Measurements from ENCODE around the gene EPB41L1.

Gene EPB41L1

DNA sequence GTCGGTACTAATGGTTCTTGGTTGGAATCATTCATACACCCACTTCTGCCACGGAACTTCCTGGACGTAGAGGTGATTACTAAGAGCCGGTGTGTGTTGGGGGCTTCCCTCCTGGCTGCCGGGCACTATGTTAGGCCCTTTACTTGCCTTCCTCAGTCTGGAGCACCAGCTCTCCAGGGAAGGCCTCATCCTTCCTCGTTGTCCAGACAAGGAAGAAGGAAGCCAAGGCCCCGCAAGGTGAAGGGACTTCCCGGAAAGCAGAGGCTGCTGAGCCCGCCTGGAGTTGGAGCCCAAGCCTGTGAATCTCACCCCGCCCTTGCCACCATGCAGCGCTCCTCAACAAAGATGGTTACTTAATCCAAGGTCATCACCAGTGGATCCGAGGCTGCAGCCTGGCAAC, 107.9 kb downstream of the EPB41L1 start:
- H3K4me3 Mint-ChIP-seq: no peak overlapping the region
- H3K27ac Mint-ChIP-seq: no peak overlapping the region
- no peaks in the 10 kb centered on the region for H3K4me1 Mint-ChIP-seq
- no peaks in the 10 kb centered on the region for H3K36me3 Mint-ChIP-seq
- no peaks in the 10 kb centered on the region for H3K27me3 Mint-ChIP-seq
- H3K9me3 Mint-ChIP-seq: no peaks in the 10 kb centered on the region

DNA sequence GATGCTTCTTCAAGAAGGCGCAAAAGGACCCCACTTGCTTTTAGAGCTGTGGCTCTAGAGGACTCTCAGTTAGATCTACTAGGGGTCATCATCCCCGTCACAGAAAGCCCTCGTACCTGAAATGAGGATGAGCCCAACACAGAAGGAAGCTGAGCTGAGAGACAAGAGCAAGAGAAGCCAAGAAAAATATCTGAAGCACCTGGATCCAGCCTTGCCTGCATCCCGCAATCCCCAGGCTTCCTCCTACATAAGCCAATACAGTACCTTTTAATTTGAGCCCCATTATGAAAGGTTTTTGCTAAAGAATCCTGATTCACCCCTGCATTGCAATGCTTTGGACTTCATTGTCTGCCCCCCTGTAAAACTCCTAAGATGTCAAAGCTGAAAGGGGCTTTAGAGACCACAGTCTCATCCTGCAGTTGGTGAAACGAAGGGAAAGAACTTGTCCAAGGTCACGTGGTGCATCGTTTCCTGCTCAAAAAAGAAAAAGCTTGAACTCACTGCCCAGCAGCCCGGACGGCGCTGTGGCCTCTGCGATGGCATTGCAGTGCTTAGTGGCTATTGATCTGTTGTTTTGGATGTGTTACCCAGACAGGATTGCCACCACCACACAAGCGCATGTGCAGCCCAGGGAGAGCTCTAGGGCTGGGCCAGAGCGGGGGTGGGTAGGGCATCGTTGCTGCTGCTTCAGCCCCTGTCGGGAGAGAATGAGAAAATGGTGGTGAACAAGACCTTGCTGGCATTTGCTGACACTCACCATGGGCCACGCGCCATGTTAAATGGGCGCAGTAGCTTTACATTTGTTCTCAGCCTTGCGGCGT, 110.1 kb downstream of the EPB41L1 start:
- no peaks in the 10 kb centered on the region for H3K4me1 Mint-ChIP-seq
- H3K4me3 Mint-ChIP-seq: no peak overlapping the region
- no peaks in the 10 kb centered on the region for H3K9me3 Mint-ChIP-seq
- no peak overlapping the region for H3K27ac Mint-ChIP-seq
- no peaks in the 10 kb centered on the region for H3K36me3 Mint-ChIP-seq
- H3K27me3 Mint-ChIP-seq: no peaks in the 10 kb centered on the region

DNA sequence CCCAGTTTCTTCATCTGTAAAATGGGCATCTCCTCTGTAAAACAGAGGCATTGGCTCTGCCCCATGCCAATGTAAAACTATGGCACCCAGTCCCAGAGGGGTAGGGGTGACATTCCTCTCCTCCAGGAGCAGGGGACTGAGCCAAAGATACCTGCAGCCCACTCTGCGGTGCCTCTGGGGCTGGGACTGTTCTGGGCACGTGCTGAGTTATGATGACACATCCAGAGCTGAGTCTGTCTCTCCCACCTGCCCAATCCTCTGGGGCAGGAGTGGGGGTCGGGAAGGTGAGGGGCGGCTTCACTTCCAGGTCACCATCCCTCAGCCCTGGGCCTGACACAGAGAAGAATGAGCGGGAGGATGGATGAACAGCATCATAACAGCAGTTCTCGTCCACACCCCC, 111.6 kb downstream of the EPB41L1 start:
- Mint-ChIP-seq H3K4me3 (no peak overlapping the region), H3K9me3 (no peaks in the 10 kb centered on the region), H3K27me3 (no peaks in the 10 kb centered on the region), H3K4me1 (no peaks in the 10 kb centered on the region), H3K36me3 (no peaks in the 10 kb centered on the region), H3K27ac (no peak overlapping the region)

DNA sequence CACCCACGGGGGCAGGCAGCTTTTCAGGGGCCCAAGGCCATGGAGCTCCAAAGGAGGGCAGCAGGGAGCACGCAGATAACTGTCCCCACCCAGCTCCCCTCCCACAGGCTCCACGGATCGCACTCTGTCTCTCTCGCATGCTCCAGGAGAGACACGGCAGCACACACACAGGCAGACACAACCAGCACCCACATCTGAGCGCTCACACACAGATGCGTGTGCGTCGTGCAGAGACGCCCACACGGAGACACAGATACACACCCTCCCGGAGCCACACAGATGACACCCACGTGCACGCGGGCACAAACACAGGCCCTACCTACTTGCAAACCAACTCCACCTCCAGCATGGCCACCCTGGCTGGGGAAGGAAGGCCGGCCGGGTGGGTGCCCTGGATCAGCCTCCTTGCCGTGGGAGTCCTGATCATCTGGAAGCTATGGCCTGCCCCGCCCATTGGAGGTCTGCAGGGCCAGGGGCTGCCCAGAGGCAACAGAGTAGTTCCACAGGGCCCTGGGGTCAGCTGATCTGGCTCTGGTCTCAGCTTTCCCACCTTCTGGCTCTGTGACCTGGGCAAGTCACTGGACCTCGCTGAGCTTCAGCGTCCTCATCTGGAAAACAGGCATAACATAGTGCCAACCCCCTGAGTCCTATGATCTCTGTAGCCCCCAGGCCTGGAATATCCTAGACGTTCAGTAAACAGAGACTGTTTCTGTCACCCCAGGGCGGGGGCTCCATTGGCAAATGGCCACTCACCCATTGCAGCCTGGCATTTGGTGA, 113.3 kb downstream of the EPB41L1 start:
- Mint-ChIP-seq H3K27ac (no peak overlapping the region), H3K27me3 (no peaks in the 10 kb centered on the region), H3K4me1 (no peaks in the 10 kb centered on the region), H3K9me3 (no peaks in the 10 kb centered on the region), H3K36me3 (no peaks in the 10 kb centered on the region), H3K4me3 (no peak overlapping the region)

DNA sequence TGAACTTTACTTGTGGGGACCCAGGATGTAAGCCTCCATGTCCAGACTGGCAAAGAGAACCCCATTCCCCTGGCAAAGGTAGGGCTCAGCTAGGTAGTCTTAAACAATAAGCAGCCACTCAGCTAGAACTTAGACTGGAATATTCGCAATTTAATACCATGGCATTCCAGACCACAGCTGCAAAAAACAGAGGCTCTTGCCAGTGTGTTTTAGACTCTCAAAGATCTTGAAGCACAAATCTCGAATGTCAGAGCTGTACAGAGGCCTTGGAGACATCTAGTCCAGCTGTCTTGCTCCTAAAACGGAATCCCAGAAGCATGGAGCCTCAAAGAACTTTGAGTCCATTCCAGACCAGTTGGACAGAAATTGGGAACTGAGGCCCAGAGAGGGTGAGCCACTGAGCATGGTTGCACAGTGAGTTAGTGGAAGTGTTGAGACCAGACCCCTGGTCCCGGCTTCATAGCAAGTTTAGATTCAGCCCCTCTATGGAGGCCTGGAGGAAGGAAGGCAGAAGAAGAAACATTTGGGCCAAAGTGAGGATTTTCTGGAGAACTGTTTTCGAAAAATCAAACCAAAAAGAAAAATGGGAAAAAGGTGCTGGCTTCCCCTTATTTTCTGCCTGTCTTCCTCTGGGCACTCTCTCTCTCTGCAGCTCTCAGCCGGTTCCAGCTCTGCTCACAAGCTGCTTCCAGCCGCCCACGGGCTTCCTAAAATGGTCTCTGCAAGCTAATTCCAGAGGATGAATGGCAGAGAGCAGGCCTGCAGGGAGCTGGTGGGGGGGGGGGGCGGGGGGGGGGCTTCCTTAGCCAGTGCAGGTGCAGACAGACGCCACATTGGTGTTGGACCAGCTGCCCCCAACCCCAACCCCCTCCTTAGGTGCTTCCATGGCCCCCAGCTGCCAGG, 114.2 kb downstream of the EPB41L1 start:
- Mint-ChIP-seq H3K4me3 (no peak overlapping the region), H3K9me3 (no peaks in the 10 kb centered on the region), H3K4me1 (no peaks in the 10 kb centered on the region), H3K27me3 (no peaks in the 10 kb centered on the region), H3K36me3 (no peaks in the 10 kb centered on the region), H3K27ac (no peak overlapping the region)

- H3K36me3 Mint-ChIP-seq: no peaks in the 10 kb centered on the region
- no peak overlapping the region for H3K27ac Mint-ChIP-seq
- no peak overlapping the region for H3K4me3 Mint-ChIP-seq
- no peaks in the 10 kb centered on the region for H3K9me3 Mint-ChIP-seq
- H3K4me1 Mint-ChIP-seq: no peaks in the 10 kb centered on the region
- H3K27me3 Mint-ChIP-seq: no peaks in the 10 kb centered on the region
Measured at GRCh38 chr20:36269507-36269906, 115.0 kb downstream of the EPB41L1 start.

- Mint-ChIP-seq H3K4me3 (no peak overlapping the region), H3K27me3 (no peaks in the 10 kb centered on the region), H3K9me3 (no peaks in the 10 kb centered on the region), H3K27ac (no peak overlapping the region), H3K36me3 (no peaks in the 10 kb centered on the region), H3K4me1 (no peaks in the 10 kb centered on the region)
Measured at GRCh38 chr20:36270744-36271638, 116.5 kb downstream of the EPB41L1 start.

DNA sequence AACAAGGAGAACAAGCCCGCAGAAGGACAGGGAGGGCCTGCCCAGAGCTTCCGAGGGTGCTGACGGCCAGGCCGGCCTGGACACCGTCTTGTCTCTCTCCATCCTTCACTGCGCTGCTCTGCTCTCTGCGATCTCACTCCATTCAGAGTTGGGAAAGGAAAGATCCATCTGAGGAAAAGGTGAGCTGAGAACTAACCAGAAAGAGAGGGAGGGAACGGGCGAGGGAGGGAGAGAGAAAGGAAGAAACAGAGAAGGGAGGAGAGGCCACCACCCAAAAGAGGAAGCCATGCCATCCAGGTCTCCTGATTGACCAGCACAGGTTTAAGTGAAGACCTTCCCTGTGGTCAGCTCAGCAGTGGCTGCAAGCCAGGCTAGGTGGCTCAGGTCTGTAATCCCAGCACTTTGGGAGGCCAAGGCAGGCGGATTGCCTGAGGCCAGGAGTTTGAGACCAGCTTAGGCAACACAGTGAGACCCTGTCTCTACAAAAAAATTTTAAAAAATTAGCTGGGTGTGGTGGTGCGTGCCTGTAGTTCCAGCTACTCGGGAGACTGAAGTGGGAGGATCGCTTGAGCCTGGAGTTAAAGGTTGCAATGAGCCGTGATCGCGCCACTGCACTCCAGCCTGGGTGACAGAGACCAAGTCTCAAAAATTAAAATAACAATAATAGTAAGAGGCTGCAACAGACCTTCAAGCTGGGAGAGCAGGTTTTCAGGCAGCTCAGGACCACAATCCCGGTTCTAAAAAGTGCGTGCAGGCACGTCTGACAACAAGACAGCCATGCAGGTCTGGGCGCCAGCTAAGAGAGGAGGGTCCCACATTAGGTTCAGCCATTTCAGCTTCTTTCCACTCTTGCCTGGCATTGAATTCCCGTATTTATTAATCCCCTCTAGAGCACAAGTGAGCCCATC, 117.4 kb downstream of the EPB41L1 start:
- H3K4me3 Mint-ChIP-seq: no peak overlapping the region
- no peak overlapping the region for H3K27ac Mint-ChIP-seq

GRCh38 chr20:36272547-36273220, 118.1 kb downstream of the EPB41L1 start:
- Mint-ChIP-seq H3K4me3 (no peak overlapping the region), H3K36me3 (no peaks in the 10 kb centered on the region), H3K27ac (no peak overlapping the region)

More for the DNA sequence above, 117.4 kb downstream of the EPB41L1 start:
- Mint-ChIP-seq H3K4me1 (no peaks in the 10 kb centered on the region), H3K9me3 (no peaks in the 10 kb centered on the region), H3K36me3 (no peaks in the 10 kb centered on the region), H3K27me3 (no peaks in the 10 kb centered on the region)

GRCh38 chr20:36273414-36274180, 119.1 kb downstream of the EPB41L1 start:
- Mint-ChIP-seq H3K27ac (no peak overlapping the region), H3K4me3 (no peak overlapping the region), H3K36me3 (no peaks in the 10 kb centered on the region), H3K27me3 (peaks cover 4% of the 10 kb centered on the region), H3K9me3 (no peaks in the 10 kb centered on the region), H3K4me1 (no peaks in the 10 kb centered on the region)

More at GRCh38 chr20:36272547-36273220, 118.1 kb downstream of the EPB41L1 start:
- H3K9me3 Mint-ChIP-seq: no peaks in the 10 kb centered on the region
- H3K27me3 Mint-ChIP-seq: peaks cover under 1% of the 10 kb centered on the region
- H3K4me1 Mint-ChIP-seq: no peaks in the 10 kb centered on the region

- Mint-ChIP-seq H3K27ac (no peak overlapping the region), H3K4me3 (no peak overlapping the region), H3K9me3 (no peaks in the 10 kb centered on the region), H3K4me1 (no peaks in the 10 kb centered on the region), H3K27me3 (peaks cover 4% of the 10 kb centered on the region), H3K36me3 (no peaks in the 10 kb centered on the region)
Measured at GRCh38 chr20:36274181-36274841, 119.8 kb downstream of the EPB41L1 start.

DNA sequence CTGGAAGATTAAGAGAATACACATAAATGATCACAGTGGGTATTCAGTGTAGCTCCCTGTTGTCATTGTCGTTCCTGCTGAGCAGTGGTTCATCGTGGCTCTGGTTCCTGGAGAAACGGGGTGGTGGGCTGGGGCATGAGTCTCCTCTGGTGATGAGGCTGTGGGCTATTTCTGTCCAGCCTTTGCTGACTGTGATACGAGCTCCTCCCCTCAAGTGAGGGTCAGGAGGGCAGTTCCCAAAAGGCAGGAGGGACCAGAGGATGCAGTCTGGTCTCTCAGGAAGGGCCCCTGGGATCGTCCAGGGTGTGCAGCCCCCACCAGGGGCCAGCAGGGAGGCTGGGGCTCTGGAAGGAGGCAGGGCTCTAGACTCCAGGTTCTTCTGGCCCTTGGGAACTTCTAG, 120.5 kb downstream of the EPB41L1 start:
- Mint-ChIP-seq H3K4me1 (no peaks in the 10 kb centered on the region), H3K27me3 (peaks cover 4% of the 10 kb centered on the region), H3K27ac (no peak overlapping the region), H3K36me3 (no peaks in the 10 kb centered on the region), H3K4me3 (no peak overlapping the region), H3K9me3 (no peaks in the 10 kb centered on the region)

Data from activated naive CD4-positive, alpha-beta T cell treated with anti-CD3 and anti-CD28 coated beads, Interleukin-2, amount 50 U/mL, for 24 hours (primary cell).